Fibroblast of upper back skin (primary cell): ENCODE results near the gene AIDA.
"Not testable (repeated sequence)": the region's sequence is repeated elsewhere in the genome, so short reads cannot be mapped to it uniquely, and the experiment has no call there.

Experiments used
- DNase-seq: peaks from one replicate; pipeline ENCODE4 v3.0.0-alpha.2; 2013

The AIDA gene, protein sequence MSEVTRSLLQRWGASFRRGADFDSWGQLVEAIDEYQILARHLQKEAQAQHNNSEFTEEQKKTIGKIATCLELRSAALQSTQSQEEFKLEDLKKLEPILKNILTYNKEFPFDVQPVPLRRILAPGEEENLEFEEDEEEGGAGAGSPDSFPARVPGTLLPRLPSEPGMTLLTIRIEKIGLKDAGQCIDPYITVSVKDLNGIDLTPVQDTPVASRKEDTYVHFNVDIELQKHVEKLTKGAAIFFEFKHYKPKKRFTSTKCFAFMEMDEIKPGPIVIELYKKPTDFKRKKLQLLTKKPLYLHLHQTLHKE

DNA sequence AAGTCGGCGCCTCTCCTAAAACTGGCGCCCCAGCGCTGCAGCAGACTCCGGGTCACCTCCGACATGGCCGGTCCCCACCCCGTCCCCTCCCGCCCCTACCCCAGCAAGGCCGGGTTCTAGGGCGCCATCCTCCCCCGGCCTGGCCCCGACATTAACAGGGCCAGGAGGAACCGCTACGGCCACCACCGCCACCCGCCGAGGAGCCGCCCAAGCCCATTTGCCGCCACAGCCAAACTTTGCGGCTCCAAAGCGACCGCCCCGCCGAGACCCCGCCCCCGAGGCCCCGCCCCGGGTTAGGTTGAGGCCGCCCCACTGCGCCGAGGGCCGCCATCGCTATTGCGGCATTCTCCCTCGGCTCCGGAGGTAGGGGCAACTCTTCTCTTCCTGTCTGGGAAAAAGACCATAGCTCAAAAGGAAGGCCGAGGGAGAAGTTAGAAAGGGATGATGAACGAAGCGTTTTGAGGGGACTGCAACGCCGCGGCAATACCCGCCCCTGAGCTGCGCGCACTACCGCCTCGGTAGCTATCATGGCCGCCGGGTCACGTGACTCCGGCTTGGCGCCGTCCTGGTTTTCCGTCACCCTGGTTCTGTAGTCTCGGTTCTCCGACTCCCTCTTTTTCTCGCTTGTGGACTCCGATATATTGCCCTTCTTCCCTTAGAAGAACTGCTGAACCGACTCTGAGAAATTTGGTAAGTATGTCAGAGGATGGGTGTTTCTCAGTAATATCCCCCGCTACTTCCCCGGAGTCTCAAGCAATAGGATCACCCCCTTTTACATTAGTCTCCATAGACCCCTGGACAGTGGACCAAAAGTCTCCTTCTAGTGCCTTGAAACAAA lies at the start of gene AIDA, which contains the start of gene BROX:
AIDA (minus strand) TSS at position 239 of the 838 bp plus-strand sequence; CDS start at position 65, 174 bp downstream.
BROX (plus strand) TSS at position 312 of the 838 bp plus-strand sequence. CDS start 3,136 bp downstream, outside the sequence.
- peak; percentile 84 for DNase-seq

DNA sequence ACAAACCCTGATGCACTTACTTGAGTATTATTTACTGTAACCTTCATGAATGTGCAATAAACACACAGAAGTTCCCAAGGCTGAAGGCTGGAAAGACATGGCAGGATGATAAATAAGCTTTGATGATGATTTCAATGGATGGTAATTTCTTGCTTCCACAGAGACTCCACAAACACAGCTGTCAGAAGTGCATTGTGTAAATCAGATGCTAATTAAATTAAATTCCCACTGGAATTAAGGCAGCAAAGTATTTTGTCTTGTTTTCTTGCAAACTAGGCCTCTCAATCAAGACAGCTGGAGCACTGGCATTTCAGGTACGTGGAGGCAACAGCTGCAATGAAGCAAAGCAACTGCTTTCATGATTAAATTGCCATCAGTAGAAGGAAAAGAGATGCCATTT lies 48.8 kb upstream of the AIDA start:
- no peak for DNase-seq

DNA sequence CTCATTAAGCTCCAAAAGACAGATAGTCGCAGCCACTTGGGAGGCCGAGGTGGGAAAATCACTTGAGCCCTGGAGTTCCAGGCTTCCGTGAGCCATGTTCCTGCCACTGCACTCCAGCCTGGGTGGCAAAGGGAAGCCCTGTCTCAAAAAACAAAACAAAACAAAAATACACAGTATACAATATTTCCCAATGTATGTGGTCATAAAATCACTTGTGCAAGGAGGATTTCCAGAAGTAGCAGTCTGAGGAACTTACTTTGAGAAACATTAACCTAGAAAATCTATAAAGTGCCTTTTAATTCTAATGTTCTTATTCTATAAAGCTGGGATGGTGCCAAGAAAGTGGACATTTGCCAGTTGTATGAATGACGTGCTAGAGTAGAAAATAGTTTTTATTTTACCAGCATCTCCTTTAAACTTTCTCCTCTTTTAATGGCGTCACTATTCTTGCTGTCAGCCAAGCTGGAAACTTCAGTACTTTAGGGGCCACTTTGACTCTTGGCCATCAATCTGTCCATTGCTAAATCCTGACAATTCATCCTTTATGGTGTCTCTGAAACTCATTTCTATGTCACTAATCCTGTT lies 47.3 kb upstream of the AIDA start:
- no peak for DNase-seq

DNA sequence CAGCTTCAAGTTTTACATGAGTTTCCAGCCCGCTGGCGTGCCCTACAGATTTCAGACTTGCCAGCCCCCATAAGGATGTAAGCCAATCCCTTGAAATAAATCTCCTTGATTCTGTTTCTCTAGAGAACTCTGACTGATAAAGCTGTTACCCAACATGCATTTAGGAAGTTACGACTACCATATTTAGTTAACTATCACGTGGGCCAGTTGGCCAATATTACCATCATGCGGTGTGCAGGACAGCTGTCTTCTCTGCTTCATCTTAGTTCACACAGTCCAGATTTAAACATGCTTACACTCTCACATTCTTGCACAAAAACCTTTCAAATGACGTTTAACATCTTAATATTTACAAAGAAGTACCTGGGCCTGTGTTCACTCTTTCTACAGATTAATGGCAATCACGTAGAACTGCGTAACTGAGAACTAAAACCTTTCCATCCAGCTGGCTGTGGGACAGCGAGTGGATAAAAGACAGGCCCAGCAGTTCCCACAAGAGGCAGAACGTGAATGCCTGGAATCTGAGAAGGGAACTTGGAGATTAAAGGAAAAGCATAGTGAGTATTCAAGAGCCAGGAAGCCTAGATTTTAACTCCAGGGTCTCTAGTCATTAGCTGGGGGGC lies 45.5 kb upstream of the AIDA start:
- DNase-seq, result no peak

DNA sequence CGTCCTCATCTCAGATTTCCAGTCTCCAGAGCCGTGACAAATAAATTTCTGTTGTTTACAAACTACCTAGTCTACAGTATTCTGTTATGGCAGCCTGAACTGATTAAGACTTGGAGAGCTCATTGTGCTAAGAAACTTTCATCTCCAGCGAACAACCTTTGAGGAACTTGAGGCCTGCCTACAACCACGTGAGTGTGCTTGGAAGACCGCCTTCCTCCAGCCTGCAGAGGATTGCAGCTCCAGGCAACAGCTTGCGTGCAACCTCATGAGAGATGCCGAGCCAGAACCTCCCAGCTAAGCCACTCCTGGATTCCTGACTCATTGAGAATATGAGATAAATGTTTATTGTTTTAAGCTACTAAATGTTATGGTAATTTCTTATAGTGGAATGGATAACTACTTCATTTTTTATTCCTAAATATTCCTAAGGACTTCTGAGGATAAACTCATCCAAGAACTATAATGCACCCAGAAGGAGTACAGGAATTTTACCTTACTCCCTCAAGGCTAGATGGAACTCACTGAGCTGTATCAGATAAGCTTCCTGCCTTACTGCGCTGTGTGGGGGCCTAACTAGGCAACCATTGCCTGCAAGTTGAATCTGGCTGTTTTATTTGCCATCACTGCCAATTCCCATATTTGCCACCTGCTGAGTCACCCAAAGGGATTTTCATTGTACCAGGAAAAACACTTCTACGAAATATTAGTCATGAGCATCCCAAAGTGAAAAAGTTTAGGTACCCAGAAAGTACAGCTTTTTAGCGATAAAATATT lies 42.3 kb upstream of the AIDA start:
- DNase-seq, result peak; percentile 88

DNA sequence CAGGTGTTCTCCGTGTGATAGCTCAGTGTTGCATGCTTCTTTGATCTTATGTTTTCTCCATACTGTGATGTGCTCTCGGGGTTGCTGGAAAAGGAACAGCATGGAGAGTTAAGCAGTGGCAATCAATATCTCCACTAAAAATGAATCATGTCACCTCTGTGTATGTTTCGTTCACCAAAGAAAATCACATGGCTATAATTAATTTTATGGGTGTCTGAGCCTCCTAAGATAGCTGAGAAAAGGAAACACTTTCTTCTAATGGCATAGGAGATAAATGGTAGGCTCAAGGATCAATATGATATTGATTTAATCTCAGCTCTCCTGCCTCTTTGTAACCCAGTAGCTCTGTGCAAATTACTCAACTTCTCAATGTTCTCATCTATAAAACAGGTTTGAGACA lies 39.0 kb upstream of the AIDA start:
- DNase-seq, result no peak

DNA sequence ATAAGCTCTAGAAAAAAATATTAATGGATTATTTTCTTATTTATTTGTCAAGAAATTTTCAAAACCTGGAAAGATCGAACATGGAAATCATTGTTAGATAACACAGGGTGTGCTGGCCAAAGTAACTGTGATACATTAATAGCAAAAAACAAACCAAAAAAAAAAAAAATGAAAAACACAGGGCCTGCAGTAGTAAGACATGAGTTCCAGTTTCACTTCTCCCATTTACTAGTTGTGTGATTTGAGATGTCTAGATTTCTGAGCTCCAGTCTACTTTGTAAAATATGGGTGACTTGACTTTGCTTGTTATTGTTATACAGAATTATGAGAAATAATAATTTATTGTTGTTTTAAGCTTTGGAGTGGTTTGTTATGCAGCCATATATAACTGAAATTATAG lies 38.4 kb upstream of the AIDA start:
- DNase-seq, result no peak

DNA sequence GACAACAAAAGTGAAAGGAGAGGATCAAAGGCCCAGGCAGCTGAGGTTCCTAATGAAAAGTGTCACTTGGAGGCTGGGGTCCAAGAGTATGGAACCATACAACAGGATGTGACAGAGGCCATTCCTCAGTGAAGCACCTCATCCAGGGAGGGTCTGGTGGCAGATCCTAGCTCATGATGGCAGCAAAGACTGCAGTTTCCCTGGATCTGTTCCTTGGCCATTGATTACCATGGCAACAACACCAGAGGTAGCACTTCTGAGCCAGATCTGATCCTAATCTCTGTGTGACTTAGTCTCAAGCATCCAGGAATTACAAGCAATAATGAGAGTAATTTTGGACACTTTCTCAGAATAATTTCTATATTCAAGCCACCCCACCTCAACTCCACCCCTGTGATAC lies 37.6 kb upstream of the AIDA start:
- DNase-seq, result no peak

DNA sequence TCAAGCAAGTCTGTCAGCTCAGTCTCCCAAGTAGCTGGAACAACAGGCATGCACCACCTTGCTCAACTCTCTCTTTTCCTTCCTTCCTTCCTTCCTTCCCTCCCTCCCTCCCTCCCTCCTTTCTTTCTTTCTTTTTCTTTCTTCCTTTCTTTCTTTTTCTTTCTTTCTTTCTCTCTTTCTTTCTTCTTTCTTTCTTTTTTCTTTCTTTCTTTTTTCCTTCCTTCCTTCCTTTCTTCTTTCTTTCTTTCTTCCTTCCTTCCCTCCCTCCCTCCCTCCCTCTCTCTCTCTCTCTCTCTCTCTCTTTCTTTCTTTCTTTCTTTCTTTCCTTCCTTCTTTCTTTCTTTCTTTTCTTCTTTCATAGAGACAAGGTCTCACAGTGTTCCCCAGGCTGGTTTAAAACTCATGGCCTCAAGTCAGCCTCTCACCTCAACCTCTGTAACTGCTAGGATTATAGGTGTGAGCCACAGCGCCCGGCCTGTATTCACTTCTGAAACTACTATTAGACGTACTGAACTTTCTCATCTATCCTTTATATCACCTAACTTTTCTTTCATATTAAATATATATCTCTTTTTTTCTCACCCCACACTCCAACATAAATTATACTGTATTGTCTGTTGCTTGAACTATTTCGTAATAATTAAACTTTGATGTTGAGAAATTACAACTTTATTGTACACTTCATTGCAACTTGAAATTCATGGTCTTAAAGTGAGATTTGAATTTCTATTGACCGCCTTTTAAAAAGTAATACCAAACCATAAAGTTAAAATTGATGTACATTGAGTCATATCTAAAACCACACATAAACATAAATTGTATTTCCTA lies 29.6 kb upstream of the AIDA start:
- not testable (repeated sequence) for DNase-seq

DNA sequence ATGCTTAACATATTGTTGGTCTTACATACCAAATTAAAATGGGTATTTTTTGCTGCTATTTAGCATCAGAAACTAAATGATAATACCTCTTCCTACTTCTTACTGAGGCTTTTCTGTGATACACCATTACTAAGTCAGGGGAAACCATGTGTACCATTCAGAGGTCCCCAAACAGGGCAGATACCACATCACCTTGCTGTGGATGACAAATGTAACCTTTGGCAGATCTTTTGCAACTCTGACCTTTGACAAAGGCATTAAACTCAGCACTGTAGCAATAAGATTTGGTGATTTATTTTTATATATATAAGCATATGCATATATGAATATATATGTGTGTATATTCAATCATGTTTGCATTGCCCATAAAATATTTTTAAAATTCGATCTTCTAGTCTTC lies 27.6 kb upstream of the AIDA start:
- DNase-seq, result no peak

DNA sequence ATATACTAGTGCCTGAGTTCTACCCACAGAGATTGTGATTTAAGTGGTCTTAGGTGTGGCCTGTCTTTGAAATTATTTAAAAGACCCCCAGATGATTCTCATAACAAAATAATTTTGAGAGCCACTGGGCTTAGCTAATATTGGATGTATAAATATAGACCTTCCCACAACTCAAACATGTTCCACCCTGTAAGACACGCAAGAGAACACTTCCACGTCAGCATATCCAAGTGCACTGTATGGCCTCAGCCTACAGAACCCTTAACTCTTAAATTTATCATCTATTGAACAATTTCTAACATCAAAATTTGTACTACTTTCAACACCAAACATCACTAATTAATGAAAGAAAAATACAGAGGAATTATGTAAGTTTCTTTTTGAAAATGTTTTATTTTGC lies 27.2 kb upstream of the AIDA start:
- no peak for DNase-seq

DNA sequence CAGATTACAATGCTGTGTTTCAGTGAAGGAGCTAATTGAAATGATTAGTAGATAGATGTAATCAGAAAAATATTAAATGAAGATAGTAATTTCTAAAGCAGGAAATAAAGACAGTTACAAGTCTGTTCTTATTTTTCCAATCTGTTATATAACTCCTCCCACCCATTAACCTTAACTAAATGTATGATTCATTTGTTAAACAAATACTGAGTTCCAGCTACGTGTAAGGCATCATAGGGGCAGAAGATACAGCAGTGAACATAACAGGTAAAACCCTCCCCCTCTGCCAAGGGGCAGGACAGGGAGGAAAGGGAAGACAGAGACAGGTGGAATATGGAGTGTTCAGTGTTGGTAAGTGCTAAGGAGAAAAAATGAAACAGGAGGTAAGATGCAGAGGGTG lies 24.7 kb upstream of the AIDA start, which contains the start of gene FAM177B:
FAM177B (plus strand) TSS at position 231 of the 400 bp plus-strand sequence. CDS start 9,344 bp downstream, outside the sequence.
- DNase-seq, result no peak

DNA sequence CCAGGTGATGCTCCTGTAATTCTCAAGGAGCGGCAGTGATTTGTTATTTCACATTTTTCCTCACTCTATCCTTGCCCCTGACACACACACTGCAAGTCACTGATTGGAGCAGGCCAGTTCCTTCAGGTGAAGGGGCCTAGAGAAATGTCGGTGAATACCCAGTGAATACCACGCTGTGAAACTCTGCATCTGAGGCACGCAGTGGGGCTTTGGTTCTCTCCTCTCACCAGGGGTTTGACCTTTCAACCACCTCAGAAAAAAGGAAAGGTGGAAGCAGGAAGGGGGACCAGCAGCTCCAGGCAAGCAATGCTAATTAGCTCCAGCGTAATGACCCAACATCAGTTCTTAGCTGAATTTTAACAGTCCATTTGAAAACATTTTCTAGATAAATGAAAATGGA lies 24.2 kb upstream of the AIDA start:
- no peak for DNase-seq

DNA sequence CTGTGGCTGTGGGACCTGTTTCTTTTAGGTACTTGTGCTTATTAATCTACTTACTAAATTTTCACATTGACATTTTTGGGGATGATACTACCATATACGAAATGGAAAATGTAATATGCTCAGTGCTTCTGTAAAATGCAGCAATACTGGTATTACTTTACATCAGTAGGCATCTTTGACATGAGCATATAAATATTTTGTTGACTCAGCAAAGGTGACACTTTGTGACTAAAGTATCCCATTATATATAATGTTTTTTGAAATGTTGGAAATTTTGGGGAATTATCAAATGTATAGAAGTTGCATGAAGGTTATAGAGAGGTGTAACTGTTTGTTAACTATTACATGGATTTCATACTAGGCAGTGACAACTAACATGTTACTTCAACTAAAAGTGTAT lies 22.4 kb upstream of the AIDA start:
- no peak for DNase-seq

DNA sequence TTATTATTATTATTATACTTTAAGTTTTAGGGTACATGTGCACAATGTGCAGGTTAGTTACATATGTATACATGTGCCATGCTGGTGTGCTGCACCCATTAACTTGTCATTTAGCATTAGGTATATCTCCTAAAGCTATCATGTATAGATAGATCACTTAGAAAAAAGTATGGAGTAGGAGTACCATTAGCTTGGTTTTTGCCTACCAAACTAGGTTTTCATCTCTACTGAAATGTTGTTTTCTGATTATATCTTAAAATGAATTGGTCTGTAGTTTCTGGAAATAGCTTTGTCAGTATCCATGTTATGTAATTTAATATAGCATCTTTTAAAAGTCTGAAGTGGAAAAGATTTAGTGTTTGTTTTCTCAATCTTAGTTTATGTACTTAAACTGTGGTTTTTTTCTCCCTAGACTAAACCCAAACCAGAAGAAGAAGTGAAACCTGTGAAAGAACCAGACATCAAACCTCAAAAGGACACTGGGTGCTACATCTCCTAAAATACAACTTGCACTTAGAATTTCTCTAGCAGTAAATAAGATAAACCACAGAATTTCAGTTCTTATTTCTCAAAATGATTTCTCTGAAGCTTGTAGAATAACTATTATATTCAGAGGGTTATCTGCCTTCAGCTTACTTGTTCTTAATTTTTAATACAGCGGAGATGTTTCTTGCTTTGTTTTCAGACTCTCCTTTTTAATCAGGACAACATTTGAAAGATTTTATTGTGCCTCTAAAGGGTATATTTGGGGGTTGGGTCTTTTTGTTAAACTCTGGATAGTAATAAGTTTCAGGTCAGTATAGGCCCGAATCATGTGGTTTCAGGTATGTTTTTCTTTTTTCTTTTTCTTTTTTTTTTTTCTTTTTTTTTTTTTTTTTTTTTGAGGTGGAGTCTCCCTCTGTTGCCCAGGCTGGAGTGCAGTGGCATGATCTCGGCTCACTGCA lies 20.2 kb upstream of the AIDA start:
- DNase-seq, result no peak

DNA sequence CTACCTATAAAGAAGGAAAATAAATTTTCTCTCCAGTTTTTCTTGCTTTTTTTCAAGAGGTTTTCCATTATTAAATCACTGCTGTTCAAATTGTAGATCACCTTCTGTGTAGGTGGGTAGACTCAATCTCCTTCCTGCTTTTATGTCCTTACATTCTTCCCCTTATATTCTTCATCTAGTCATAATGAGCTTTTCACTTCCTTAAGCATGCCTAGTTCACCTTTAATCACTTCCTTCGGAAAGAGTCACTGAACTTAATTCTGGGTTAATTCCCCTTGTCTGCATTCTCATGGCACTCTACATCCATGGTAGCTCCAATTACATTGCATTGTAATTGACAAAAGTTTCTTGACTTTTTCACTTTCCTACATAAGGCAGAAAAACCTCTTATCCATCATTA lies 18.6 kb upstream of the AIDA start:
- DNase-seq, result no peak

DNA sequence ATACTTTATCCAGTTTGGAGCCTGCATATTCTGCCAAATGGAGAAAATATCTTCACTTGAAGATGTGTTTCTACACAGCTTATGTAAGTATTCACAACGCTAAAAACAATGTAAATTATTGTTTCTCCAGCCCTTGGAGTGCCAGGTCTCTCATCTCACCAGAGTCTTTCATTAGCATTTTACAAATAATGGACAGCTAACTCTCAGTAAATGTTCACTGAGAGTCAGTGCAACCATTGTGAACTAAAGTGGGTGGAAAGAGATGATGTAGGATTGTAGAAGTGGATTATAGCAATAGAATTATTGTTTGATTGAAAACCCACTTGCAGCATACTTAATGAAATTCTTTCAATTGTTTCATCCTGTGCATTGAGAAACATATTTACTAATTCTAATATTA lies 16.5 kb upstream of the AIDA start:
- no peak for DNase-seq

DNA sequence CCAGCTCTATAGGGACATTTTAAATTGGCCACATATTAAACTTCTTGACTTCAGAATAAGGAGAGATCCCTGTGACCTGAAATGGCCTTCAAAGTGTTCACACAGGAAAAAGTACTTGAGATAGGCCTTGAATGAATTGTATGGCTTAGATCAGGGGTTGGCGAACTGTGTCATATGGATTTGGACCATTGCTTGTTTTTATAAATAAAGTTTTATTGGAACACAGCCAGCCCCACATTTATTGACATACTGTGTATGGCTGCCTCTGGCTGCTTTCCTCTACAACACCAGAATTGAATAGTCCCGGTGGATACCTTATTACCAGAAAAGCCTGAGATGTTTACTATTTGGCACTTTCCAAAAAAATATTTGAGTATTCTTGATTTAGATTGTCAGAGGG lies 4.1 kb upstream of the AIDA start:
- DNase-seq, result no peak

DNA sequence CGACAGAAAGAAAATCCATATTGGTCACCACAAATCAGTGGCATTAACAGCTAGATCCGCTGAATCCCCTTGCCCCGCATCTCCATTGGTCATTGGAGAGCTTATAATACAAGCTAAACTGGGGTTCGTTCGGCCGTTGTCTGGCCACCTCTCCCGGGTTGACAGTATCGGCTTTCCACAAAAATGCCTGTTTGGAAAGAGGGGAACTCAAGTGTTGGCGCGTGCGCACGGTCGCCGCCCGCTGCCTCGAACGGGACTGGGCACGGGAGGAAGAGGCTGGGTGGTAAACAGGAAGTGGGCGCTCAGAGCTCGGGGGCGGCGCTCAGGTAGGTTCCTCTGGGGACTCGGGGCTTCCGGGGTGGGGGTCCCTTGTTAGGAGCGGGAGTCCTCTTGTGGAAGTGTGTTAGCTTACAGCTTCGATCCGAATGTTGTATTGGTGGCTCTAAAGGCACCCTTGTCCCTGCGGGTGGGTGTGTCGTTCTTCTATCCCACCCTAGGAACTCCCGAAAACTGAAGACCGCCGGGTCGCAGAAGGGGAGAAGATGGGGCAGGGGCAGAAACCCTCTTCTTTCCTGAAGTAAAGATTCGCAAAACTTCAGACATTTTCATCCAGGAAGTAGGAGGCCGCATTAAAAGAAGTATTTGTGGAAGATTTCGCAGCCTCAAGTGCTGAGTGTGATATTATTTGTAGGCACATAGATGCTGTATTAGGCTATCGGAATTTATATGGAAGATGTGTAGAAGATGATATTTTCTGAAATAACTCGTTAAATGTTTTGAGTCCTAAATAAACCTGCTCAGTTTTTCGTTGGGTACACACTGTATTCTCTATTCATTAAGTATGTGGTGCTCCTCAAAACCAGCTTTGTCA lies 1.0 kb upstream of the AIDA start:
- DNase-seq, result peak; percentile 94
